Measurements from ENCODE around the gene PRKCZ. TPM values are rescaled to one million over a fixed set of nuclear protein-coding genes. Genes with fewer than 3 reads are reported as not detected.

PRKCZ gene
- total RNA-seq, 1 experiment from 2014 or later, result 56.8 TPM

DNA sequence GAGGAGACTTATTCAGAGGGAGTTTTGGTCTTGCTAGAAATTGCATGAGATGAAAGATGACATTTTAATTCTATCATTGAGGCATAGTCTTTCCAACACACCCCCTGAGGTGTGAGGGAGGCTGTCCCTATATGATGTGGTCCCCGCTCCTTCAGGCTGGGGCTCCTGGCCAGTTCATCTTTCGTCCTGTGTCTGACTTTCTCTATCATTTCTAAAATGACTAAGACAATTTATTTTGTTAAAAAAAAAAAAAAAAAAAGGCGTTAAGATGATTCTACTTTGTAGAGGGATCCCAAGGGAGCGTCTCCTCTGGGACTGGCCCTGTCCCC, 50.5 kb downstream of the PRKCZ start:
- Histone ChIP-seq H3F3A (ENCODE audit: low read length, unreplicated experiment) (no peaks in the 10 kb centered on the region), H4K20me1 (ENCODE audit: low read length) (no peaks in the 10 kb centered on the region), H3K27ac (ENCODE audit: low read length) (no peak overlapping the region), H3K27me3 (ENCODE audit: low read length) (no peaks in the 10 kb centered on the region), H3K79me2 (ENCODE audit: low read length) (no peaks in the 10 kb centered on the region), H3K9me3 (ENCODE audit: low read length) (peaks cover 16% of the 10 kb centered on the region; the same call in 1 of the 2 replicates), H2AFZ (ENCODE audit: low read length) (no peak overlapping the region), H3K4me1 (ENCODE audit: insufficient read depth, low read length) (no peaks in the 10 kb centered on the region), H3K4me3 (ENCODE audit: low read length) (no peak overlapping the region), H3K36me3 (ENCODE audit: low read depth, low read length) (peaks cover 26% of the 10 kb centered on the region), H3K4me2 (ENCODE audit: low read length) (no peak overlapping the region), H3K9me2 (replicated peaks; ENCODE audit: low read length) (no peaks in the 10 kb centered on the region), H3K9ac (ENCODE audit: low read length) (no peak overlapping the region)
- CTCF ChIA-PET, result no interaction called here
- BruUV-seq (replicated peaks), result no TSS peak
- TF ChIP-seq, protein P1, sequence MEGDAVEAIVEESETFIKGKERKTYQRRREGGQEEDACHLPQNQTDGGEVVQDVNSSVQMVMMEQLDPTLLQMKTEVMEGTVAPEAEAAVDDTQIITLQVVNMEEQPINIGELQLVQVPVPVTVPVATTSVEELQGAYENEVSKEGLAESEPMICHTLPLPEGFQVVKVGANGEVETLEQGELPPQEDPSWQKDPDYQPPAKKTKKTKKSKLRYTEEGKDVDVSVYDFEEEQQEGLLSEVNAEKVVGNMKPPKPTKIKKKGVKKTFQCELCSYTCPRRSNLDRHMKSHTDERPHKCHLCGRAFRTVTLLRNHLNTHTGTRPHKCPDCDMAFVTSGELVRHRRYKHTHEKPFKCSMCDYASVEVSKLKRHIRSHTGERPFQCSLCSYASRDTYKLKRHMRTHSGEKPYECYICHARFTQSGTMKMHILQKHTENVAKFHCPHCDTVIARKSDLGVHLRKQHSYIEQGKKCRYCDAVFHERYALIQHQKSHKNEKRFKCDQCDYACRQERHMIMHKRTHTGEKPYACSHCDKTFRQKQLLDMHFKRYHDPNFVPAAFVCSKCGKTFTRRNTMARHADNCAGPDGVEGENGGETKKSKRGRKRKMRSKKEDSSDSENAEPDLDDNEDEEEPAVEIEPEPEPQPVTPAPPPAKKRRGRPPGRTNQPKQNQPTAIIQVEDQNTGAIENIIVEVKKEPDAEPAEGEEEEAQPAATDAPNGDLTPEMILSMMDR (conservative IDR thresholded peaks at IDR 0.05; ENCODE audit: low read depth, low read length), result no peak
- TF ChIP-seq EZH2 (IDR thresholded peaks at IDR 0.05; ENCODE audit: low read length, unreplicated experiment) (no peak), EZH2phosphoT487 (IDR thresholded peaks at IDR 0.05; ENCODE audit: borderline replicate concordance, low read length) (no peak)
- POLR2A ChIA-PET (ENCODE audit: unreplicated experiment), result no interaction called here
- no peak for DNase-seq
- ATAC-seq, result no peak
- intact Hi-C loops (cut with micrococcal nuclease), result no loop called here

DNA sequence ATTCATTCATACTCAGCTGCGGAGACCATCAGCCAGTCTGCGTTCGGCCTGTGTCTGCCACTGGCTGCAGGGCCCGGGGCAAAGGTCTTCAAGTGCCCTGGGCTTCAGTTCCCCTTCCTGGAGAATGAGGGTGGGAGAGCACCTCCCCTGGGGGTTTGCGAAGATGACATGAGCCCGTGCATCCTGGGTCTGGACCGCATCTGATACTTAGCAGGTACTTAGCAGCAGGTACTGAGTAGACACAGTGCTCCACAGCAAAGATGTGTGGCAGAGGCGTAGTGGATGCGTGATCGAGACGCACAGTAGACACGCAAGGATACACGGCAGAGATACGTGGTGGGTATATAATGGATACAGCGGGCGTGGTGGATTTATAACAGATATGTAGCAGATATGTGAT, 51.3 kb downstream of the PRKCZ start:
- H3K9me3 ChIP-seq (ENCODE audit: low read length), result peaks cover 13% of the 10 kb centered on the region; the same call in 1 of the 2 replicates
- BruUV-seq (replicated peaks), result no TSS peak
- DNase-seq, result no peak
- no peaks in the 10 kb centered on the region for H3F3A ChIP-seq (ENCODE audit: low read length, unreplicated experiment)
- no peak overlapping the region for H2AFZ ChIP-seq (ENCODE audit: low read length)
- no peaks in the 10 kb centered on the region for H3K27me3 ChIP-seq (ENCODE audit: low read length)
- H3K4me2 ChIP-seq (ENCODE audit: low read length), result no peak overlapping the region
- no peaks in the 10 kb centered on the region for H3K79me2 ChIP-seq (ENCODE audit: low read length)
- intact Hi-C loops (cut with micrococcal nuclease), result no loop called here
- ChIA-PET POLR2A (ENCODE audit: unreplicated experiment) (no interaction called here), CTCF (no interaction called here)
- H3K4me3 ChIP-seq (ENCODE audit: low read length), result no peak overlapping the region
- H3K9ac ChIP-seq (ENCODE audit: low read length), result no peak overlapping the region
- ATAC-seq, result no peak
- H3K36me3 ChIP-seq (ENCODE audit: low read depth, low read length), result peaks cover 20% of the 10 kb centered on the region
- H3K27ac ChIP-seq (ENCODE audit: low read length), result no peak overlapping the region
- H3K9me2 ChIP-seq (replicated peaks; ENCODE audit: low read length), result no peaks in the 10 kb centered on the region
- H4K20me1 ChIP-seq (ENCODE audit: low read length), result no peaks in the 10 kb centered on the region
- H3K4me1 ChIP-seq (ENCODE audit: insufficient read depth, low read length), result no peaks in the 10 kb centered on the region
- TF ChIP-seq, protein P1 (conservative IDR thresholded peaks at IDR 0.05; ENCODE audit: low read depth, low read length), result no peak
- no peak for TF ChIP-seq EZH2 (IDR thresholded peaks at IDR 0.05; ENCODE audit: low read length, unreplicated experiment)
- no peak for TF ChIP-seq EZH2phosphoT487 (IDR thresholded peaks at IDR 0.05; ENCODE audit: borderline replicate concordance, low read length)

GRCh38 chr1:2101946-2102345, 51.7 kb downstream of the PRKCZ start:
- no TSS peak for BruUV-seq (replicated peaks)
- ATAC-seq, result no peak
- H3K4me2 ChIP-seq (ENCODE audit: low read length), result no peak overlapping the region
- peaks cover 18% of the 10 kb centered on the region for H3K36me3 ChIP-seq (ENCODE audit: low read depth, low read length)
- no peak overlapping the region for H3K4me3 ChIP-seq (ENCODE audit: low read length)
- intact Hi-C loops (cut with micrococcal nuclease), result no loop called here
- no peaks in the 10 kb centered on the region for H3F3A ChIP-seq (ENCODE audit: low read length, unreplicated experiment)
- no peak overlapping the region for H3K27ac ChIP-seq (ENCODE audit: low read length)
- no peak overlapping the region for H3K9ac ChIP-seq (ENCODE audit: low read length)
- H3K9me3 ChIP-seq (ENCODE audit: low read length), result peaks cover 9% of the 10 kb centered on the region; the same call in 1 of the 2 replicates
- ChIA-PET POLR2A (ENCODE audit: unreplicated experiment) (no interaction called here), CTCF (no interaction called here)
- no peaks in the 10 kb centered on the region for H3K27me3 ChIP-seq (ENCODE audit: low read length)
- no peak overlapping the region for H2AFZ ChIP-seq (ENCODE audit: low read length)
- H3K9me2 ChIP-seq (replicated peaks; ENCODE audit: low read length), result no peaks in the 10 kb centered on the region
- H3K4me1 ChIP-seq (ENCODE audit: insufficient read depth, low read length), result no peaks in the 10 kb centered on the region
- TF ChIP-seq EZH2 (IDR thresholded peaks at IDR 0.05; ENCODE audit: low read length, unreplicated experiment), result no peak
- TF ChIP-seq, protein P1 (conservative IDR thresholded peaks at IDR 0.05; ENCODE audit: low read depth, low read length), result no peak
- TF ChIP-seq EZH2phosphoT487 (IDR thresholded peaks at IDR 0.05; ENCODE audit: borderline replicate concordance, low read length), result no peak
- no peaks in the 10 kb centered on the region for H3K79me2 ChIP-seq (ENCODE audit: low read length)
- H4K20me1 ChIP-seq (ENCODE audit: low read length), result no peaks in the 10 kb centered on the region
- DNase-seq, result no peak

Measured in PC-3 (cell line).